GM23248 (cell line): ENCODE measurements around the gene MT1B.

Experiments used
- EZH2 ChIP-seq: fragments of 200-600 bp; sonication (generic); IDR thresholded peaks from 2 replicates; pipeline ENCODE4 v1.6.1; 2018; ENCODE audit warnings: antibody characterized with exemption, mild to moderate bottlenecking; ENCODE audit not compliant: insufficient read depth, poor library complexity, severe bottlenecking
- EZH2phosphoT487 ChIP-seq: fragments of 200-600 bp; sonication (generic); IDR thresholded peaks from 2 replicates; pipeline ENCODE4 v1.6.1; 2018; ENCODE audit warnings: antibody characterized with exemption, moderate library complexity, mild to moderate bottlenecking, low read depth; ENCODE audit not compliant: insufficient read depth

DNA sequence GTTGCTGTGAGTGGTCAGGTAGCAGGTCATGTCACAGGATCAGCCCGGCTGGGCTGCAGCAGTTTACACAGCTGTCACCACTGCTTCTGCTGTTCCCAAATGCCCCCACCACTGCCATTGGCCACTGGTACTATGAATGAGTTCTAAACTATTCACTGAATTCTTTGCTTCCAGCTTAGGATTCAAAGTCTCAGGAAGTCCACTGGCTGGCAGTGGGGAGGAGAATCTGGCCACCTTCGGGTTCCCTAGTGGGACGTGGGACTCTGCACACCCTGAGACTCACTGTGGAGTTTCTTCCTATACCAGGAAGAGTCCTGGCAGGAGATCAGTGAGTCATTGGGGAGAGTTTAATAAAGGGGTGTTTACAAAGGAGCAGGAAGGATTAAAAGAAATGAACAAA lies 37.5 kb downstream of the MT1B start:
- TF ChIP-seq EZH2phosphoT487 = no peak
- TF ChIP-seq EZH2 = no peak
